Kasumi-1 (cell line): Measurements from ENCODE around the gene PGAM5.

ENCODE experiments used
- DNase-seq, 2 experiments: peaks; one replicate each; lab custom pipeline; 2025; lab: John Stamatoyannopoulos, UW

Gene PGAM5

DNA sequence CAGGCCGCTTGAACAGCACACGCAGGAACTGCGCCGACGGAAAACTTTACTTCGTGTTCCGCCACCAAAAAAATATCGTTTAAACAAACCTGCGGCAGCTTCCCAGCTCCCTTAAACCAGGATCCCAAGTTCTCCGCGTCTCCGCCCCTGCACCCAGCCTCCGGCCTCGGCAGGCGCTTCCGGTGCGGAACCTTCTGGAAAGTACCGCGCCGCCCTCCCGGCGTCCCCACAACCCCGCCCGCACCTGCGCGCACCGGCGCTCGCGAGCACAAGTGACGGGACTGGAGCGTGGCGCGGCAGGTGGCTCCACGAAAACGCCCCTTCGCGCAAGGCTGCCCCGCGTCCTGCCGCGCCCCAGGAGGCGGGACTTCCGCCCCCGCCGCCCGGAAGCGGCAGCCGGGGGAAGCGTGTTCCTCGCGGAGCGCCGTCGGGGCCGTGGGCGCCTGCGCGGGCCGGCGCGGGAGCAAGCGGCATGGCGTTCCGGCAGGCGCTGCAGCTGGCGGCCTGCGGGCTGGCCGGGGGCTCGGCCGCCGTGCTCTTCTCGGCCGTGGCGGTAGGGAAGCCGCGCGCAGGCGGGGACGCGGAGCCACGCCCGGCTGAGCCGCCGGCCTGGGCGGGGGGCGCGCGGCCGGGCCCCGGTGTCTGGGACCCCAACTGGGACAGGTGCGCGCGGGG, at the start of gene PGAM5:
Gene PGAM5 (plus strand): TSS at position 438 of the 675 bp plus-strand sequence. CDS start 35 bp downstream, at position 473.
- DNase-seq: peak; percentile 73 to 75

DNA sequence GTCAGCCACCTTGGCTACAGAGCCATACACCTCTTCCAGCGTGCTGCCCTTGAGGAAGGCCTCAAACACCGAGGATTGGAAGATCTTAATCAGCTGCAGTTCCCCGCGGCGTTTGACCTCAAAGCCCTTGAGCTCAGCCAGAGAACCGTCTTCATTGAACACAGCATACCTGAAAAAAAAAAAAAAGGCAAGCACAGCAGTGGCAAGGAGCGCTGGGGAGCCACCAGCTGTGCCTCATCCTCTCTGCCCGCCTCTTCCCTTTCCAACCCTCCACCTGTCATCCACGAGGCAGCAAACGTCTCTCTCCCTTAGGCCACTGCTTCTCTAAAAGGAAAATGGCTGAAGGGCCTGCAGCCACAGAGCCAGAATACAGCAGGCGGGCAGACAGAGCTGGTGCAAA, 49.6 kb upstream of the PGAM5 start:
- DNase-seq: no peak

DNA sequence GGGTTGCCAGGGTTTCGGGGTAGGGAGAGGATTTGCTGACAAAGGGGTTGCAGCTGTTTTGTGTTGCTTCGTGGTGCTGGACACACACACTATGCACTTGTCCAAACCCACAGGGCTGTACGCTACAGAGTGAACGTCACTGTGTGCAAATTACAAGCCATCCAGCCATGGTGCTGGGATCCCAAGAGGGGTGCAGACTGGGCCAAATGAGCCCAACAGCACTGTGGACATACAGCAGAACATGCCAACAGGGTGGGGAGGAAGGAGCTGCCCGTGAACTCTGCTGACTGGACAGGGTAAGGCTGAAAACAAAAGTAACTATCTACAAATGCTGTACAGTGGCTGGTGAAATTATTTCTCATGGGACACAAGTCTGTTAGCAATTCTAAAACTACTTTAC, 48.7 kb upstream of the PGAM5 start:
- no peak for DNase-seq

DNA sequence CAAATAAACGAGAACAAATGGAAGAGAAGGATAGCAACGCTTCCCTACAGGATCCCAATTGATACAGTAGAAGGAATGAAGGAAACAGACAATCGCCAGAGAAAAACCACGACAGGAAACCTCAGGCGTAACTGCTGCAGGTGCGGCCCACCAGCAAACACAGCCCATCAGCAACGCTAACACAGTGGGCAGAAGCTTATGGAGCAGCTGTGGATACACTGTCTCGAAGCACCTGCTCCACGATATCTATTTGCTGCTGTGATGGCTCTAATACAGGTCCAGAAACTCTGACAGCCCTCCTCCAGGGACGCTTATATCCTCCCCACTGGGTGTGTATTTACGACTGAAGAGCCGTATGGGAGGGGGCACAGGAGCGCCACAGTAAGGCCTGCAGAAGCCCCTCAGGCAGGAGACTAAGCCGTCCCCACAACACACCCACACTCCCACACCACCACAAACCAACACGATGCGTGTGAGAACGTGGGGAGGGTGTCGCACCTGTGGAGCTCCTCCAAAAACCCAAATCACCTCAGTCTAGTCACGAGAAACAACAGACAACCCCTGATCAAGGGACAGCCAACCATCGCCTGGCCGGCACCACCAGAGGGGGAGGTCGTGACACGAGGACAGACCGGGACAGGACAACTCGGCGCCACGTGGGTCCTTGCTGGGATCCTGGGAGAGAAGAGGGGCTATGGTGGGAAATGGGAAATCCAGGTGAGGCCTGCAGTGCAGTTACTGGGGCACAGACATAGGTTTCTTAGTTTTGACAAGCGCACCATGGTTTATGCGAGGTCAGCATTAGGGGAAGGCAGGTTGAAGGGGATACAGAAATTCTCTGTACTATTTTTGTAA, 47.5 kb upstream of the PGAM5 start:
- DNase-seq: peak; percentile 31 to 61

DNA sequence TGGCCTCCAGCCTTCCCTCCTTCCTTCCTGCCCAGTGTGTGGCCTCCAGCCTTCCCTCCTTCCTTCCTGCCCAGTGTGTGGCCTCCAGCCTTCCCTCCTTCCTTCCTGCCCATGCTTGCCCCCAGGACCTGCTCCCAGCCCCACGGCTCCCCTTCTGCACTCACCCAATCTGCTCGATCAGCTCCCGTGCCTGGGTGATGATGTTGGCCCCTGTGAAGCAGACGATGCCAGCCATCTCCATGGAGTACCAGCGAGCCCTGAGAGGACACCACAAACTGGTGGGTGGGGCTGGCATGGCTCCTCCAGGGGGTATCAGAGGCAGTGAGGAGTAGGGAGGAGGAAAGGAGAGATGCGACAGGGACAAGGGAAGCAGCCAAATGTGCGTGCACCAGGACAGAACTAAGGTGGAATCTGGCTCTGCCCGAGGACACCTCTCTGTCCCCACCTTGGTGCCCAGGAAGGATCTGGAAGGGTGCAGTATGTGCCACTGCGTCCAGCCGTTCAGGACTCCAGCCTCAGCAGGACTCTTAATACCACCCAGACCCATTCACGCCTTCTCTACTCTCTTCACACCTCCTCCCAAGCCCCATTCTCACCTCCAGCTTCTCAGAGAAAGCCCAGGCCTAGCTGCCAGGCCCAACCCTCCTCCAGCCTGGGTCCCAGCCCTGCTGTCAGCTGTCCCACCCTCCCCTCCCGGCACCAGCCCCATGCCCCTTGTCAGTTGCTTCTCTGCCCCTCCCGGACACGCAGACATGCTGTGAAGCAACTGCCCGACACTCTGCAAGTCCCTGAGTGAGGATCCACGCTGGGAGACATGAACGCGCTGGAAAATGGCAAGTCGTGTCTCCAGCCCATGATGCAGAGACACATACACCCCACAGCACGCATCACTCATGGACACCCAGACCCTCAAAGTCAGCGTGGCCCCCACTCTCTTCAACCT, 46.2 kb upstream of the PGAM5 start:
- peak; percentile 61 to 77 for DNase-seq

DNA sequence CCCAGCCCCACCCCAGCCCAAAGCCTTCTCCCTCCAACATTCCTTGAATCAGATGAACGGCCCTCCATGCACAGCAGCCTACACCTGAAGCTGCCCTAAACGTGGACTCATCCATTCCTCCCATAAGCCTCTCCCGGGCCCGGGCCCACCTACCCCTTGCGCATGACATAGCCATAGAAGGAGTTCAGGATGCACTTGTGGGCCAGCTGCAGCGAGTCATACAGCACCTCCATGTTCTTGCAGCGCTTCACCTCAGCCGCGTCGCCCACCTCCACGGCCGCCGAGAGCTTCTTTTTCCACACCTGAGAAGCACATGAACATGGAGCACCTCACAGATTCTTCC, 45.5 kb upstream of the PGAM5 start:
- no peak for DNase-seq

DNA sequence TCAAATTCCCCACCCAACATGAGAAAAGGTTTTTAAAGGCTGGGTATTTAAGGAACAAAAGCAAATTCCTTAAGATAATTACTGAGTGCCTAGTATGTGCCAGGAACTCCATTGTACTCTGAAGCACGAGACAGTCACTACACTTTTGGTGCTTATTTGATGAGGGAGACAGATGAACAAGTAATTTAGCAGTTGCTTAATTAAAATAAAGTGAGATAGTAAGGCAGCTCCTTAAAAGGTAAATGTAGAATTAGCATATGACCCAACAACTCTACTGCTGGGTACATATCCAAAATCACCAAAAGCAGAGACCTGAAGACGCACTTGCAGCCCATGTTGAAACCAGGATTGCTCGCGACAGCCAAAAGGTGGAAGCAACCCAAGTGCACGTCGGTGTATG, 44.8 kb upstream of the PGAM5 start:
- DNase-seq: no peak

DNA sequence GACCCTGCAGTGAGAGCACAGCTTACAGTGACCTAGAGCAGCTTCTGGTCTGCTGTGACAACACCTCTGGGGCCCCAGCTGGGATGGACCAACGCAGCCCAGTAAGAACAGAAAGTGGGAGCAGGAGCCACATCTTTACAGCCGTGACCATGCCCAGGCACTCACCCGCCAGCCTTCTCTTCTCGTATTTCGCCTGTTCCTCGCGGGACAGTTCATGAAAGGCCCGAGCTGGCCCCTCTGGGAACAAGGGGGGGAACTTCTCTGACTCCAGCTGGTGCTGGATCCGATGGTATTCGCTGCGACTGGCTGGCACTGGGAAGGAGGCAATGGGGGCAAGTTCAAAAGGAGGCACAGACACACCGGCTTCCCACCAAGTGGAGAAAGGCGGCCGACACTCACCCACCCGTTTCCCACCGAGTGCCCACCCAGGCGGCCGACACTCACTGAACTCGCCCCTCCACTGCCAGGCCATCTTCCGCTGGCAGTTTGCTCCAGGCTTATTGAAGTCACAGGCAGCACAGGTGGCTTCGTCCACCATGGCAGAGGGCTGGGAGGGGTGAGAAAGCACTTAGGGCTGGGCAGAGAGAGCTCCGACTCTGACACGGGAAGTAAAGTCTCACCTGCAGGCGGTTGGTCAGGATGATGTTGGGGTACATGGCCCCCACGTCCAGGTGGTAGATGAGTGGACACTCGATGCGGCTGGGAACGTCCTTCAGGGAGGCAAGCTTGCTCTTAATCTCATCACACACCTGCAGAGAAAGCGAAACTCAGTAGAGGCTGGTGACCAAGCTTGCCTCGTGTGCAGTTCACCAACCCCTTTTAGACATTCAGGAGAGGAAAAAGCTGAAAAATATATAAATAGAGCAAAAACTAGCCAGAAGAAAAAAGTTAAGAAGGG, 42.2 kb upstream of the PGAM5 start:
- no peak for DNase-seq

DNA sequence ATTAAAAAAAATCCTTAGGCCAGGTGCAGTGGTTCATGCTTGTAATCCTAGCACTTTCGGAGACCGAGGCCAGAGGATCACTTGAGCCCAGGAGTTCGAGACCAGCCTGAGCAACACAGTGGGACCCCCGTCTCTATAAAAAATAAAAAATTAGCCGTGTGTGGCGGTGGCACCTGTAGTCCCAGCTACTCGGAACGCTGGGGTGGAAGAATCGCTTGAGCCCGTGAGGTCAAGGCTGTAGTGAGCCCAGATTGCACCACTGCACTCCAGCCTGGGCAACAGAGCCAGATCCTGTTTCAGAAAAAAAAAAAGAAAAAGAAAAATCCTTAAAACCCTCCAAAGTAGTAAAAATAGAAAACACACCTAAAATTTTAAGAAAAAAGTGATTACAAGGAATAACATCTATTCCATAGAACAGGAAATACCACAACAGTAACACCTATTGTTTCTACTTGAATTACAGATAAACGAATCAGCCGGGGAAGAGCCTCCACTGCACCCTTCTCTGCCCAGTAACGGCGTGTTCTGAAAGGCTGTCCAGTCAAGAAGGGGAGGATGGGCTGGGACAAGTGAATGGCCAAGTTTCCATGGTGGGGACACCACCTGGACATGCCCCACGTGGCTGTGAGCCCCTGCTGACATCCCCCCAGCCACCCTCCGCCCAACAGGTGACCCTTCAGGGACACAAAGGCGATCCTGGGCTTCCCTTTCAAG, 41.3 kb upstream of the PGAM5 start:
- DNase-seq: no peak

DNA sequence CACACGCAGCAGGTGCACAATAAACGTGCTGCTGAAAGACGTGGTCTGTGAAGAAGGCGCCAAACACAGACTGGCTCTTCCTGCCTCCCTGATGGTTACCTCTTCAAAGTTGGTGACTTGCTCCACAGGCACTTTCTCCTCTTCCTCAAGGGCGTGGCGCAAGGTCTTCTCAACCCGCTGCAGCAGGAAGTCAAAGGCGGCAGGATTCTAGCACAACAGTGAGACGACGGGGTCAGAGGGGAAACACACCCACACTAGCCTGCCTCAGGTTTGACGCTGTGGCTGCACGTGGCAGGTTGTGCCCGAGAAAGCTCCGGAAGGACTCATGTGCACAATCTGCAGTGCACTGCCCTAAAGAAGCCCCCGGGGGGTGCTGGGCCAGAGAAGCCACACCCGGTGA, 38.5 kb upstream of the PGAM5 start:
- no peak for DNase-seq

DNA sequence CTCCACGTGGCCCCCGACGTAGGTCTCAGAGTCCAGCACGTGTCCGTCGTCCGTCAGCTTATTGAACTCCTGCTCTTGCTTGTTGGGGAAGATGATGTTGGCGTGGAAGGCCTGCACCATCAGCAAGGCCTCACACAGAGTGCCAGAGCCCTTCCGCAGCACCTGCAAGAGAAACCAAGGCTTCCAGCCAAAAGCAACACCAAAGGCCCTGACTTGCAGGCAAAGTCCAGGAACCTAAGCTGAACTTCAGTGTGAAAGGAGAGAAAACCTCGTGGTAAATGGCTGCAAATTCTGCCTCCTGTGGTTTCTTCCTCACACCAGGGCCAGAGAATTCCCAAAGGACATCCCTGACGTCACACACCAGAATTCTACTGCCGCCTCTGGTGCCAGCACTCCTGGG, 38.0 kb upstream of the PGAM5 start:
- no peak for DNase-seq

DNA sequence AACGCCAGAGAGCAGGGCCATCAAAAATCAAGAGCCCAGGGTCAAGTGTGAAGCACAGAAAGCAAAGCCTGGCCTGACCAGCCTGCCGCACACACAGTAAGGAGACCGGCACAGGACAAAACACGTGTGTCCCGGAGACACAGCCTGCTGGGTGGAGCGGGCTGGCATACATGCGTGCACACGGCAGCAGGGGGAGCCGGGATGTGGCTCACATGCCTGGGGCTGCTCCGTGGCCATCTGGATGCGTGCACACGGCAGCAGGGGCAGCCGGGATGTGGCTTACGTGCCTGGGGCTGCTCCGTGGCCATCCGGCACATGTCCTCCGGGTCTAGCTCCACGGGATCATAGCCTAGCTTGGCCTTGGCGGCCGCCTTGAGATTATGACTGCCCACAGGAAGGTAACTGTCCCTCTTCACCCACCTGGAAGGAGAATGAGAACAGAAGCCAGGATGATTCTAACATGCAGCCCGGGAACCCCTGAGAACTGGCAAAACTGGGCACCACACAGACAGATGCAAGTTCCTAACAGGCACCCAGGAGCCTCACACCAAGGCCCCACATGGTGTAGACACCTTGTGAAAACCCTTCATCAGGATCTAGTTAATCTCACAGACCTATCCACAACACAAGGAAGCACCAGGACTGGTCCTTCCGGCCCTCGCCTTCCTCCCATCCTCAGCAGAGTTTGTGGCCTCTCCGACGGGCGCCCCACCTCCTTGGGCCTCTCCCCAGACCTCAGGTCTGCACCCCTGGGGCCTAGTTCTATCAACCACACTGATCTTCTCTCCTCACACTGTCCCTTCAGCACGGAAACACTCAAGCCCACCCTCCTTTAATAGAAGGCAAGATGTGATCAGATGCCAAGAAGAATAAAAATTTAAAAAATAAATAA, 37.1 kb upstream of the PGAM5 start:
- DNase-seq: no peak

DNA sequence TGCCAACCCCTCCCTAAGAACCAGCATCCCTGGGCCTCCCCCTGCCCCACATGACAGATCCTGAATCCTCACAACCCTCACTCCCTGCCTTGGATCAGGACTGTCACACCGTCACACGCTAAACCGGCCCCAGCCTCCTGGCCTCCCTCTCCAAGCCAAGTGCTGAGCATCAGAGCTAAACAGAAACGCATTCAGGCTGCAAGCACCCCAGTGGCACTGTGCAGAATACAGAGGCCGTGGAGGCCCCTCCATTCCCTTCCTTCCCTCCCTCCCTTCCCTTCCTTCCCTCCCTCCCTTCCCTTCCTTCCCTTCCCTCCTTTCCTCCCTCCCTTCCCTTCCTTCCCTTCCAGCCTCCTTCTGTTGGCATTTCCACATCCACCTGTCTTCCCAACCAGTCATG, 36.1 kb upstream of the PGAM5 start:
- no peak for DNase-seq

DNA sequence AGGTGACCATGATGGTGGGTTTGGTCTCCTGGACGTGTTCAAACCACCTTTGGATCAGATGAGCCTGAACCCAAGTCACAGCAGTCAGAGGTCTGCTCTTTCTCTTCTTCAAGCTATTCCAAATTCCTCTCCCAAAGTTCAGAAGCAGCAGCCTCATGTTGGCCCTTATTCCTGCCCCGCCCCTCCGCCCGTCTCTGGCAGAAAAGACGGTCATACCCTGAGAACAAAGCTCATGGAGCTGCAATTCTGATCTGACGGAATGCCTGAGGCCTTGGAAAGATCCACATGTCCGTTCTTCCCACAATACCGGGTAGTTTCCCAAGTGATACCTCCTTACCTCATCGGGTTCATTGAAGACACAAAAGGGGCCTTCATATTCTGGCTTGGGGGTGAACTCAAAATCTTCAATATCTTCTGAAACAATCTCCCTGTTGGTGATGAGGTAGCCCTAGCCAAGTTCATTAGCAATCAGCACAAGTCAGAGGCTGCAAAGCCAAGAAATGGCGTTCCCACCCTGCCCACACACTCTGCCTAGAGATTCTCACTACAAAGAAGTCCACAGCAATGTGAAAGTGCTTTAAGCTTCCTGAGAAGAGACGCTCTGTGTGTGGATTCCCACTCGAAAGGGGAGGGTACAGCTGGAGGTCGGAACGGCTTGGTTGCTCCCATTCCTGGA, 34.7 kb upstream of the PGAM5 start:
- DNase-seq: no peak

DNA sequence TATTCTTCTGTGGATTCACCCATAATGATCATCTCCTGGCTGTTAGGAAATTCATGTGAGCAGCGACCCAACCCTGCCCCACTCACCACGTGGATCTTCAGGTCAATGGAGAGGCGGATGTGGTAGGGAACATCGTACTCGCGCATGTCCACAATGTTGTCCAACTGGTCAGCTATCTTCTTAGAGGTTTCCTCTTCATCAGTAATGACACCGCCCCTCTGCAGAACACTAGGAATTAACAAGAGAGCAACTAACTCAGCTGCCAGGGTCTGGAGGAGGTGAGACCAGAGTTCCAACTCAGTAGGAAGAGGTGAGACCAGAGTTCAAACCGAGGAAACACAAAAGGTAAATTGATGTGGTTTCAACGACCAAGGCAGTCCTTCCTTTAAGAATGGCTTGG, 33.1 kb upstream of the PGAM5 start:
- DNase-seq: no peak

DNA sequence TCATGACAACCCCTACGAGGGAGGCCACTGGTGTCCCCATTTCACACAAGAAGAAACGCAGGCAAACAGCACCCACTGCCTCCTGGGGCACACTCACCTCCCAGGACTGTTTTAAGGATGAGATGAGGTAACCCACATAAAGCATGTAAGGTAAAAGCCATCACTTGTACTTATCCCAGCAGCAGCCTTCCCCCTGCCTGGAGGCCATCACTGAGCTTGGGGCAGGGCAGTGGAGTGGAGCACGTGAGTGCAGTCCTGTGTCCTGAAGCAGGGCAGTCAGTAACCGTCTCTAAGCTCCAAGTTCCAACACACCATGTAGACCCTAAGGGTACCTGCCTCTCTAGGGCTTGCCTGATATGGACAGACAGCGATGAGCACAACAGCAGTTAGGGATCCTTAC, 25.2 kb upstream of the PGAM5 start:
- no peak for DNase-seq

DNA sequence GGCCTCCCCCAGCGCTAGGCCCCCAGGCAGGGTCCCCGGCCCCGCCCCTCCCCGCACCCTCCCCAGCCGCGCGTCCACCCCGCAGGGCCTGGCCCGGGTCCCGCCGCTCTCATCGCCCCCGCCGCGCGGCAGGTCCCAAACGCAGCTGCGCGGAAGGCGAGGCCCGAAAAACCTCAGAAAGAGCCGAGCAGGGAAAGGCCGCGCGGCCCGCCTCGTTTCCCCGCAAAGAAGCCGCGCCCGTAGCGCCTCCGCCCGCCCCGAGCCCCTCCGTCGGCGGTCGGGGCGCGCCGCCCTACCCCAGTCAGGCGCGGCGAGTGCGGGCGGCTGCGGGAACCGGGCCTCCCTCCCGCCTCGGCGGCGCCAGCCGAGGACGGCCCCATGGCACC, 23.8 kb upstream of the PGAM5 start:
- no peak for DNase-seq

DNA sequence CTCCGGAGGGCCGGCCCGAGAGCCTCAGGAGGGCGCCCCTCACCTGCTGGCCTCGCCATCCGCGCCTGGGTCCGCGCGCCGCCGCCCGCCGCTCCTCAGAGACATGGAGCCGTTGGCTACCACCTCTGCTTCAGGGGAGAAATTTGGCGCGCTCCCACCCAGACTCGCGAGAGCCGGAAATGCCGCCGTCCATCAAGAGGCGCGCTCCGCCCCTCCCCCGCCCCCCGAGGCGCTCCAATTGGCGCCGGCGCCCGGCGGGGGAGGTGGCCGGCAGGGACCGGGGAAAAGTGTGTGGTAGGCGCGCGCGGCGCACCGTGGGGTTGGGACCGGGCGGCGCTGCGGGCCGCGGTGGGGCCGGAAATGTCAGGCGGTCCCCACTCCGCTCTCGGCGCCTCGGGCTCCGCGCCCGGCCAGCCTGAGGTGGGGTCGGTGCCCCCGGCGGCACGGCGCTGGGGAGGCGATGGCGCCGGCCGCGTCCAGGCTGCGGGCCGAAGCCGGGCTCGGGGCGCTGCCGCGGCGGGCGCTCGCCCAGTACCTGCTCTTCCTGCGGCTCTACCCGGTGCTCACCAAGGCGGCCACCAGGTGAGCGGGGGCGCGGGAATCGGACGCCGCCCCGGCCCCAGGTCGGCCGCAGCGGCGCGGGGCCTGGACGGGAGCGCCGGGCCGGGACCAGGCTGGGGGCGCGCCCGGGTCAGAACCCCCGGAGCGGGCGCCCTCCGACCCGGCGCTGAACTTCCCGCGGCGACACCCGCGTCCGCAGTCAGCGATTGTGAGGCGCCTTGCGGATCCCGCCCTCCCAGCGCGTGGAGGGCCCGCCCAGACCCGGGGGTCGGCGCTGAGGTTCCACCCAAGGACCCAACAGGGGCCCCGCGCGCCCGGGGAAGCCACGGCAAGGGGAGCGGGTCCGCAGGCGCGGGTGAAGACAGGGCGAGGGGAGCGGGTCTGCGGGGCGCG, 23.2 kb upstream of the PGAM5 start, which contains the start of the genes POLE and PXMP2:
Gene POLE (minus strand): TSS at position 132 of the 954 bp plus-strand sequence. CDS start 27 bp downstream, at position 105.
Gene PXMP2 (plus strand): TSS at position 377 of the 954 bp plus-strand sequence. CDS start 84 bp downstream, at position 461.
- peak; percentile 89 to 93 for DNase-seq
